Parathyroid adenoma (tissue), 2 donors: ENCODE measurements around the gene TNFRSF14.

Experiments used
- H2AFZ ChIP-seq: fragments of 300-600 bp; sonication (generic); one replicate; pipeline ENCODE4 v1.7.0; 2017; ENCODE audit warnings: antibody characterized with exemption, mild to moderate bottlenecking
- H3K27ac ChIP-seq: fragments of 300-600 bp; sonication (generic); one replicate; pipeline ENCODE4 v1.7.0; 2017
- H3K27me3 ChIP-seq: fragments of 300-600 bp; sonication (generic); one replicate; pipeline ENCODE4 v1.7.0; 2017; ENCODE audit warnings: low read length; ENCODE audit not compliant: control insufficient read depth, insufficient read depth
- H3K36me3 ChIP-seq: fragments of 300-600 bp; sonication (generic); one replicate; pipeline ENCODE4 v1.7.0; 2017; ENCODE audit warnings: low read length; ENCODE audit not compliant: control insufficient read depth, insufficient read depth
- H3K4me1 ChIP-seq: fragments of 300-600 bp; sonication (generic); one replicate; pipeline ENCODE4 v1.7.0; 2017; ENCODE audit warnings: control low read depth
- H3K4me2 ChIP-seq: fragments of 300-600 bp; sonication (generic); one replicate; pipeline ENCODE4 v1.7.0; 2017; ENCODE audit warnings: low read length
- H3K4me3 ChIP-seq: fragments of 300-600 bp; sonication (generic); one replicate; pipeline ENCODE4 v1.7.0; 2017; ENCODE audit warnings: low read depth, low read length
- H3K79me2 ChIP-seq: fragments of 300-600 bp; sonication (generic); one replicate; pipeline ENCODE4 v1.7.0; 2017; ENCODE audit warnings: control low read depth
- H3K9ac ChIP-seq: fragments of 300-600 bp; sonication (generic); one replicate; pipeline ENCODE4 v1.7.0; 2017; ENCODE audit warnings: mild to moderate bottlenecking
- H3K9me3 ChIP-seq: fragments of 300-600 bp; sonication (generic); one replicate; pipeline ENCODE4 v1.7.0; 2017; ENCODE audit warnings: low read length; ENCODE audit not compliant: control insufficient read depth
- CTCF ChIP-seq: fragments of 300-600 bp; sonication (generic); IDR thresholded peaks from one replicate; pipeline ENCODE4 v1.7.0; 2017; ENCODE audit warnings: antibody characterized with exemption, mild to moderate bottlenecking
- donor health status: primary hyperparathyroidism.

Gene TNFRSF14

GRCh38 chr1:2591581-2592261, 35.5 kb downstream of the TNFRSF14 start:
- Histone ChIP-seq H3K36me3 (no peaks in the 10 kb centered on the region), H3K27ac (no peak overlapping the region), H2AFZ (no peak overlapping the region), H3K79me2 (no peaks in the 10 kb centered on the region), H3K27me3 (no peaks in the 10 kb centered on the region), H3K9ac (no peak overlapping the region), H3K4me3 (no peak overlapping the region), H3K4me1 (no peaks in the 10 kb centered on the region), H3K4me2 (no peak overlapping the region), H3K9me3 (no peaks in the 10 kb centered on the region)
- TF ChIP-seq CTCF: no peak

GRCh38 chr1:2592672-2593071, 36.5 kb downstream of the TNFRSF14 start:
- no peak overlapping the region for H2AFZ ChIP-seq
- no peak overlapping the region for H3K4me3 ChIP-seq
- no peak for TF ChIP-seq CTCF
- no peaks in the 10 kb centered on the region for H3K27me3 ChIP-seq
- H3K79me2 ChIP-seq: no peaks in the 10 kb centered on the region
- H3K27ac ChIP-seq: no peak overlapping the region
- H3K9ac ChIP-seq: no peak overlapping the region
- H3K4me1 ChIP-seq: no peaks in the 10 kb centered on the region
- no peak overlapping the region for H3K4me2 ChIP-seq
- H3K36me3 ChIP-seq: no peaks in the 10 kb centered on the region
- no peaks in the 10 kb centered on the region for H3K9me3 ChIP-seq

GRCh38 chr1:2593251-2593878, 37.2 kb downstream of the TNFRSF14 start:
- H3K4me1 ChIP-seq: no peaks in the 10 kb centered on the region
- H2AFZ ChIP-seq: no peak overlapping the region
- H3K36me3 ChIP-seq: no peaks in the 10 kb centered on the region
- no peak overlapping the region for H3K27ac ChIP-seq
- no peaks in the 10 kb centered on the region for H3K9me3 ChIP-seq
- H3K4me3 ChIP-seq: no peak overlapping the region
- no peaks in the 10 kb centered on the region for H3K79me2 ChIP-seq
- H3K27me3 ChIP-seq: no peaks in the 10 kb centered on the region
- no peak overlapping the region for H3K9ac ChIP-seq
- no peak for TF ChIP-seq CTCF
- no peak overlapping the region for H3K4me2 ChIP-seq

- Histone ChIP-seq H3K36me3 (no peaks in the 10 kb centered on the region), H3K27me3 (no peaks in the 10 kb centered on the region), H3K9ac (no peak overlapping the region), H3K27ac (no peak overlapping the region), H3K4me3 (no peak overlapping the region), H3K79me2 (no peaks in the 10 kb centered on the region), H2AFZ (no peak overlapping the region), H3K9me3 (no peaks in the 10 kb centered on the region), H3K4me1 (no peaks in the 10 kb centered on the region), H3K4me2 (peak overlapping the region; percentile 39)
- no peak for TF ChIP-seq CTCF
Measured at GRCh38 chr1:2594001-2594640, 38.0 kb downstream of the TNFRSF14 start.
